ENCODE data around the gene CNN2.

CNN2 gene

DNA sequence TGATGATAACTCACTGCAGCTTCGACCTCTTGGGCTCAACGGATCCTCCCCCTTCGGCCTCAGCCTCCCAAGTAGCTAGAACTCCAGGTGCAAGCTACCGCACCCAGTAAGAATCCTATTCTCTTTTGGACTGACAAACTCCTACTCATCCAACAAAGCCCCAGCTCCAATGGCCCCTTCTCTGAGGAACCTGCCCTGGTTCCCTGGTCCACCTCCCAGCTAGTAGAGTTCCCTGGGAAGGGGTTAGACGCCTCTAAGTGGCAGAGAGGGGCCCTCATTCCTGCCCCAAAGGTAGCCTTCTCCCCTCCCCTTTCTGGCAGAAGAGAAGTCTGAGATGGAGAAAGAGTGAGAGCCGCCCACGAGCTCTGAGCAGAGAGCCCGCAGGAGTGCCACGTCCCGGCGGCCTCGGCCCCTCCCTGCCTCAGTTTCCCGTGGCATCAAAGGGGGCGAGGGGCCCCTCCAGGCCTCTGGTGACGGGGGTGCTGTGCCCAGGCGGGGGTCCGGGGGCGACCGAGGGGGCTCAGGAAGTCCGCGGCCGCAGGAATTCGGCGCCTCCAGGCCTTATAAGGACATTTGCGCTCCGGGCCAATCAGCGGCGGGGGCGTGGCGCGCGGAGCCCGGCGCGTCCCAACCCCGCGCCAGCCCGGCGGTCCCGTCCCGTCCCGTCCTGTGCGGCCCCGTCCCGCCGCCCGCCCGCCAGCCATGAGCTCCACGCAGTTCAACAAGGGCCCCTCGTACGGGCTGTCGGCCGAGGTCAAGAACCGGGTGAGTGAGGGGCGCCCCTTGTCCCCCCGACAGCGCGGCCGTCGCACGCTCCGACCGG lies at the start of gene CNN2:
Gene CNN2, plus strand, starts transcription at position 649 of the 823 bp plus-strand sequence. Its CDS starts 54 bp downstream, at position 703.
- DNase-seq (ENCODE audit: extremely low read depth in 1 of 2, low read depth in 1 of 2) = peak in 1 of 2 donors; percentile 58

DNA sequence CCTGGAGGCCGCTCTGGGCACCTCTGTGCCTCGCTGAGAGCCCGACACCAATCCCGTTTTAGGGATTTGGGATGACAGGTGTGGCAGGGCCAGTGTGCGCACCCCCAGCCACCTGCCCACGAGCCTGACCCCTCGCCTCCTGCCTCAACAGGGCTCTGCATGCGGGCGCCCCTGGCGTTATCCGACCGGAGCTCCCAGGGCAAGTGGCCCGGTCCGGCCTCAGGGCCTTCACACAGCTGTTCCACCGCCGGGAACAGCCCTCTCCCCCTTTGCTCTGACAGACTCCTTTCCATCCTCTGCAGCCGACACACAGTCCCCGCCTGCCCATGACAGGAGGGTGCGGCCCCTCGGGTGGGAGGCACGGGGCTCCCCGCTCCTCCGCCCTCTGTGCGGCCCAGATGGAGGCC lies 49.3 kb upstream of the CNN2 start:
- DNase-seq (ENCODE audit: extremely low read depth in 1 of 2, low read depth in 1 of 2) = no peak

DNA sequence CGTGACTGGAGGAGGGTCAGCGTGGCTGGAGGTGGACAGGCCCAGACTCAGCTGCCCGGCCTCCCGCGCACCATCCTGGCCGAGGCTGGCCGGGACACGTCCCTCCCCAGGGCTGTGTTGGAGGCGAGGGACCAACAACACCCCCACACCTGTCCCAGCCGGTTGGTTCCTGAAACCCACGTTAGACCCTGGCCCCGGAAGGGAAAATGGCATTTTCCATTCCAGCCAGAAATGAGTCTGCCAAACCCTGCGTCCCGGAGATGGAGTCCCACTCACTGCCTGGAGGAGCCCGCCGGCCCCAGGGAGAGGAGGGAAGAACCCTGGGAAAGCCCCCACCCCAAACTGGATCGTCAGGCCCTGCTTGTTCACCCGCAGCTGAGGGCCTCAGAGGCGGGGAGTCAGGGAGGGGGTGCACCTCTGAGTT lies 47.1 kb upstream of the CNN2 start:
- DNase-seq (ENCODE audit: extremely low read depth in 1 of 2, low read depth in 1 of 2) = no peak

DNA sequence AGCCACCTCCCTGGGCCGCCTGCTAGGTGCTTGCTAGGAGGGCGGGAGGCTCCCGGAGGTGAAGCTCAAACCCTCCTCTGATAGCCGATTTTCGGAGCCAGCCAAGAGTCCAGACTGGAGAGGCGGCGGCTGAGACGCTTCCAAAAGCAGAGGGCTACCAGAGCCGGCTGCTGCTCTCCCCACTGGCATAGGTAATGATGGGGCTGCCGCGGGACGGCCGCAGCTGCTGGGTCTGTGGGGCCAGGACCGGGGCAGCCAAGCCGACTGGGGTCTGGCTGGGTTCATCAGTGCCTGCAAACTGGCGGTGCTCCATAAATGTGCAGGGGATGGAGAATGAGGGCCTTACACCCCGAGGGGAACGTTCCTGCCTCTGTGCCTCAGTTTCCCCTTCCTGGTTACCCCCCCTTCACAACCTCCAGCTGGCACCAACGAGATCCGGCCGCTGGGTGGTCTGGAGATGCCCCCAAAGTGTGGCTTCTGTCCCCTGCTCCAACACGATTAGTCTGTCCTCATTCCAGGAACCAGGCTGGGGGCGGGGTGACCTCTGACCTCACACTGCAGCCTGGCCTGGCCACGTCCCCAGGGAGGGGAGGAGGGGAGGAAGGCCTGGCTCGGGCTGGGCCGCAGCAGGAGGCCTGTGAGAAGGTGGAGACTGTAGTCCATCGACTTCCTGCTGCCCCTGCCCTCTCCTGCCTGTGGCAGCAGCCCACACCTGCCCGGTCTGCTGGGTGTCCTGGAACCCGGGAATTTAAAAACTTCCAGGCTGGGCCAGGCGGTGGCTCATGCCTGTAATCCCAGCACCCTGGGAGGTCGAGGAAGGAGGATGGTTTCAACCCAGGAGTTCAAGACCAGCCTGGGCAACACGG lies 46.0 kb upstream of the CNN2 start:
- DNase-seq (ENCODE audit: extremely low read depth in 1 of 2, low read depth in 1 of 2) = no peak

DNA sequence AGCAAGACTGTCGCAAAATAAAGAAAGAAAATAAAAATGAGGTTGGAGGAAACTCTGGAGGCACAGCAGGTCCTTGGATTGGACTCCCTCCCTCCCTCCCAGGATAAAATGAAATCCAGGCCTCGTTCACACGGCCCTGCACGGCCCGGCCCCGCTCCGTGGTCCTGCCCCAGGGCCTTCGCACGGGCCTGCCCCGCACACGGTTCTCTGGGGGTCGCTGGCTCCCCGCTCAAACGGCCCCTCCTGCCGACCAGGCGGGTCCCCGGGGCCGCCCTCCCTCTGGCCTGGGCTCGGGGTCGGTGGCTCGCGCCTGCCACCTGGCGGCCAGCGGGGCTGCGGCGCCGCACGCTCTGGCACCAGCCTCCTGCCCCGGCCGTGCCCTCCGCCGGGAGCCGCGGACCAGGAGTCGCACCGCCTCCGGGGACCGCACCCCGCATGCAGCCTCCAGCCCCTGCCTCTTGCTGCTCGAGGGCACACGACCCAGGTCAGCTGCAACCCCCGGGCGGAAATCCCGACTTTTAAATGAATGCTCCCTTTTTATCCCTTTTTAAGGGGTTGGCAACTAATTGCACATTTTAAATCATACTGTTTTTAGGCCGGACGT lies 43.7 kb upstream of the CNN2 start:
- peak in 1 of 2 donors; percentile 70 for DNase-seq (ENCODE audit: extremely low read depth in 1 of 2, low read depth in 1 of 2)

DNA sequence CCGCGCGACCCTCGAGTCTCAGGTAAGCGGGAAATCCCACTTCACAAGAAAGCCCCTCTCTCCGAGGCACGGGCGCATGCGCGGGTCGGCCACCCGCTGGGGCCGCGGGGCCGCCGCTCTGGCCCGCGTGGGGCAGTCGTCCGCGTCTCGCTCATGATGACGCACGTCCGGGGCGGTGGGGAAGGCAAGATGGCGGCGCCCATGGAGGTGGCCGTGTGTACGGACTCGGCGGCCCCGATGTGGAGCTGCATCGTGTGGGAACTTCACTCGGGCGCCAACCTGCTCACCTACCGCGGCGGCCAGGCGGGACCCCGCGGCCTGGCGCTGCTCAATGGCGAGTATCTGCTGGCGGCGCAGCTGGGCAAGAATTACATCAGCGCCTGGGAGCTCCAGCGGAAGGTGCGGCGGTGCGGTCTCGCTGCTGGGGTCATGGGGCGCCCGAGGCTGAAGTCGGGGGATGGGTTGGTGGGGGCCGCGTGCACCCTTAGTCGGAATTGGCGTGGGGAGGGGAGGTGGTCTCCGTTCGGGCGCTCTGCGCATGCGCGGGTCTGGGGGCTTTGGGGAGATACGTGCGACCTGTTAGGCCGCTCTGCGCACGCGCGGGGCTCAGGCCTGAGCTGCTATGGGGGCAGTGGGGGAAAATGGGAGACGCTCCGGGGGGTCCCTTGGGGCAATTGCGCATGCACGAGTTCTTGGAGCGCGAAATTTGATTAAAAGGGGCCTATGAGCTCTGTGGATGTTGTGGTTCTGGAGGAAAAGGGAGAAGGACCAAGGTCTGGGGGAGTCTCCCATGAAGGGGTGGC lies 42.0 kb upstream of the CNN2 start, which contains the start of gene WDR18:
Gene WDR18, plus strand, starts transcription at position 181 of the 803 bp plus-strand sequence. Its CDS starts 9 bp downstream, at position 190.
- DNase-seq (ENCODE audit: extremely low read depth in 1 of 2, low read depth in 1 of 2) = peak; percentile 72 to 87

DNA sequence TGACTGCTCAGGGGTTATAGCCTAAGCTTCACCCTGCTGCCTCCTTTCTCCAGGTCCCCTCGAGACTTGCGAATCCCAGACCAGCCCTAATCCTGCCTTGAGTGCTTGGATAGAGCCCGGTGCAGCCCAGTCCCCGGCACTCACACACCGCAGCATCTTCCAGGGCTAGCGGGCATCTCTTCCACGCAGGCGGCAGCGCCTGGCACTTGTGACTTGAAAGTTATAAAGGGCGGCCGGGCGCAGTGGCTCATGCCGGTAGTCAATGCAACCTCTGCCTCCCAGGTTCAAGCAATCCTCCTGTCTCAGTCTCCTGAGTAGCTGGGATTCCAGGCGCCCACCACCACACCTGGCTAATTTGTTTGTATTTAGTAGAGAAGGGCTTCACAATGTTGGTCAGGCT lies 40.3 kb upstream of the CNN2 start:
- DNase-seq (ENCODE audit: extremely low read depth in 1 of 2, low read depth in 1 of 2) = no peak

DNA sequence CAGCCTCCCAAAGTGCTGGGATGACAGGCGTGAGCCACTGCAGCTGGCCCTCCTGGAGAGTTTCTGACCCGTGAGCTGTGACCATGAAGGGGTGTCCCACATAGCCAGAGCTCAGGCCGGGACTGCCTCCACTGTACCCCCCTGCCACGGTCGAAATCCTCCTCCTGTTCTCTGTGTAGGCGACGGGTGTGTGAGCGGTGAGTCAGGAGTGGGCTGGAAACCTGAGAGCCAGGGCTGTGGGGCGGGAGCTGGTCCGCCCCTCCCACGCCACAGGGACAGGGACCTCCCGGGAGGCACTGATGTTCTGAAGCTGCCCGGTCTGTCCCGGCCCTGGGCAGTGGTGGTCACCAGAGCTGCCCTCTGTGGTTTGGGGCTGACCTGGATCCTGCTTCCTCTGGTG lies 38.3 kb upstream of the CNN2 start:
- no peak for DNase-seq (ENCODE audit: extremely low read depth in 1 of 2, low read depth in 1 of 2)

DNA sequence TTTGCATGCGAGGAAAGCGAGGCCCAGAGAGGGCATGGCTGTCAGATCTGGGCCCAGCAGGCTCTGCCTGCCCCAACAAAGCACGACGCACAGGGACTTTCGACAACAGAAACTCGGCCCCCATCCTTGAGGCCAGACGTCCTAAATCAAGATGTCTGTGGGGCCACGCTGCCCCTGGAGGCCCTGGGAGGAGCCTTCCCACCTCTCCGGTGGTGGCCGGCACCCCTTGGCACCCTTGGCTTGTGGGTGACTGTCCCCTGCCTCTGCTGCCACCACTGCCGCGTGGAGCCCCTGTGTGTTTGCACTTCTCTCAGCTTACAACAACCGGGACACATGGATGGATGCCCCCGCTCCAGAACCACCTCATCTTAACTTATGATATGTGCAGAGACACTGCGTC lies 37.9 kb upstream of the CNN2 start:
- no peak for DNase-seq (ENCODE audit: extremely low read depth in 1 of 2, low read depth in 1 of 2)

DNA sequence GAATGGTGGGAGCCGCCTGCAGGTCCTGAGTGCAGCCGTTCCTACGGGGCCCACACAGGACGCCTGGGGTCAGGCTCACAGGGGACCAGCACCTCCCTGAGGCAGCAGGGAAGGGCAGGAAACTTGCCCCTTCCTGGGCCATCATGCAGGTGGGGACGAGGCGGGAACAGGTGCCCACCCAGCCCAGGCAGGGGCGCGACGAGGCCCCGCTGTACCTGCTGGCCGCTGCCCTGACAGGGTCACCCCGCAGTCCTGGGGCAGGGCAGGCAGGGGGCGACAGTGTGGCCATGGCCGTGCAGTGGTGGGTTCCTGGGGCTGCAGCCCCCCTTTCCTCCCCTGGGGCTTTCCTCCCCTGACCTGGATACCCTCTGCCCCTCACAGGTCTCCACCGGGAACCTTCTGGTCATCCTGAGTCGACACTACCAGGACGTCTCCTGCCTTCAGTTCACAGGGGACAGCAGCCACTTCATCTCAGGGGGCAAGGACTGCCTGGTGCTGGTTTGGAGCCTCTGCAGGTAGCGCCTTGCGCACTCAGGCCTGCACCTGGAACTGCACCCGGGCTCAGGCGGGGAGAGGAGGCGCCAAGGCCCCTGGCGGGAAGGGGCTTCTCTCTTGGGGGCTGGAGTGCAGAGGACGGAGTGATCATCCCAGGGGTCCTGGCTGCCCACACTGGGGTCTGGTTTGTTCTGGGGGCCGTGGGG lies 36.9 kb upstream of the CNN2 start:
- DNase-seq (ENCODE audit: extremely low read depth in 1 of 2, low read depth in 1 of 2) = no peak

DNA sequence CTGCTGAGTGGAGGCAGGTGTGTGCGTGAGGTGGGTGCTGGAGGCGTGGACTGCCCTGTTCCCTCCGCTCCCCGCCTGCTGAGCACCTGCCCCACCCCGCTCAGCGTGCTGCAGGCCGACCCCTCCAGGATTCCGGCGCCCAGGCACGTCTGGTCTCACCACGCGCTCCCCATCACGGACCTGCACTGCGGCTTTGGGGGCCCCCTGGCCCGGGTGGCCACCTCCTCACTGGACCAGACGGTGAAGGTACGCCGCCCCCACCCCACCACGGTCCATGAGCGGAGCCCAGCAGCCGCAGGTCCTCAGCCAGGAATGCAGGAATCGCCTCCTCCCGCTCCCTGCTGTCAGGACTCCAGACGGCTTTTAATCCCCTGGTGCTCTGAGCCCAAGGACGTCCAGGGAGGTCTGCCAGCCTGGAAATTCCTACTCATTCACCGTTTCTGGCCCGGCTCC lies 36.3 kb upstream of the CNN2 start:
- DNase-seq (ENCODE audit: extremely low read depth in 1 of 2, low read depth in 1 of 2) = no peak

DNA sequence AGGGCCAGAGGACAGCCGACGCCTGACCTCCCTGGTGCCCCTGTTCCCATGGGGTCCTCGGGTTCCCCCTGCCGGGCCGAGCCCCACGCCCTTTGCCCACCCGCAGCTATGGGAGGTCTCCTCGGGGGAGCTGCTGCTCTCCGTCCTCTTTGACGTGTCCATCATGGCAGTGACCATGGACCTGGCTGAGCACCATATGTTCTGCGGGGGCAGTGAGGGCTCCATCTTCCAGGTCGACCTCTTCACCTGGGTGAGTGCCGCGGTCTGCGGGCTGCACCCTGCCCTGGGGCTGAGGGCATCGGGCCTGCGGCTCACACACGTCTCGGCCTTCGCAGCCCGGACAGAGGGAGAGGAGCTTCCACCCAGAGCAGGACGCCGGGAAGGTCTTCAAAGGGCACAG lies 35.7 kb upstream of the CNN2 start:
- DNase-seq (ENCODE audit: extremely low read depth in 1 of 2, low read depth in 1 of 2) = no peak

DNA sequence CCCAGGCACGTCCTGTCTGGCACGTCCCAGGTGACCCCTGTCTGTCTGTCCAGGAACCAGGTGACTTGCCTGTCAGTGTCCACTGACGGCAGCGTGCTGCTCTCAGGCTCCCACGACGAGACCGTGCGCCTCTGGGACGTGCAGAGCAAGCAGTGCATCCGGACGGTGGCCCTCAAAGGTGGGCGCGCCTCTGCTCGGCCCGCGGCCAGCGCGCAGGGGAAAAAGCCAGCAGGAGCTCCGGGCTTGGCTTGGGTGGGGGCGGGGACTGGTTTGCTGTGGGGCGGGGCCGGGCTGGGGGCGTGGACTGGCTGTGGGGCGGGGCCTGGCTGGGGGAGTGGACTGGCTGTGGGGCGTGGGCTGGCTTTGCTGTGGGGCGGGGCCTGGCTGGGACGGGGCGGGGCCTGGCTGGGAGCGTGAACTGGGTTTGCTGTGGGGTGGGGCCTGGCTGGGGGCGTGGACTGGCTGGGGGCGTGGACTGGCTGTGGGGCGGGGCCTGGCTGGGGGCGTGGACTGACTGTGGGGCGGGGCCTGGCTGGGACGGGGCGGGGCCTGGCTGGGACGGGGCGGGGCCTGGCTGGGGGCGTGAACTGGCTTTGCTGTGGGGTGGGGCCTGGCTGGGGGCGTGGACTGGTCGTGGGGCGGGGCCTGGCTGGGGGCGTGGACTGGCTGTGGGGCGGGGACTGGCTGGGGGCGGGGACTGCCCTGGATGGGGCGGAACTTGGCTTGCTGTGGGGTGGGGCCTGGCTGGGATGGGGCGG lies 35.1 kb upstream of the CNN2 start:
- DNase-seq (ENCODE audit: extremely low read depth in 1 of 2, low read depth in 1 of 2) = peak; percentile 33 to 36

DNA sequence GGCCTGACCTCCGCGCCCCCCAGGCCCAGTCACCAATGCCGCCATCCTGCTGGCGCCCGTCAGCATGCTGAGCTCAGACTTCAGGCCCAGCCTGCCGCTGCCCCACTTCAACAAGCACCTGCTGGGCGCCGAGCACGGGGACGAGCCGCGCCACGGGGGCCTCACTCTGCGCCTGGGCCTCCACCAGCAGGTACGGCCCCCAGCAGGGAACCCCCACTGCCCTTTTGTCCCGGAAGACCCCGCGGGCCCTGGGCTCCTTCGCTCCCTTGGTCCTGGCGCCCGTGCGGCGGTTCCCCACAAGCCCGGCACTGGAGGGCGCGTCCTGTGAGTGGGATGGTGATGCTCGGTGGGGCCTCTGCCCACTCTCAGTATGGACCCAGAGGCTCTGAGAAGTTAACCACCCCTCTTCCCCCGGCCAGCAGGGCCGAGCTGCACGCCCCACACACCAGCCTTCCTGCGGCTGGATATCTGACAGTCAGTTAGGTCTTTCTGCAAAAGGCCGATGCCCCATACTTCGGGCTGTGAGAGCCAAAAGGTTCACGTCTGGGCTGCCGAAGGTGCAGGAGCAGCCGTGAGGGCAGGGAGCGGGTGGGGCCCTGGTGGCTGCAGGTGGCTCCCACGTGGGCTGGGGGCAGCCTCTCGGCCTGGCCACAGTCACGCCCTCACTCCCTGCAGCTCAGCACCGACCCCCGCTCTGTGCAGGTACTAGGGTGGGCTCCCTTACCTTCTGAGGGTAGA lies 34.3 kb upstream of the CNN2 start:
- no peak for DNase-seq (ENCODE audit: extremely low read depth in 1 of 2, low read depth in 1 of 2)

DNA sequence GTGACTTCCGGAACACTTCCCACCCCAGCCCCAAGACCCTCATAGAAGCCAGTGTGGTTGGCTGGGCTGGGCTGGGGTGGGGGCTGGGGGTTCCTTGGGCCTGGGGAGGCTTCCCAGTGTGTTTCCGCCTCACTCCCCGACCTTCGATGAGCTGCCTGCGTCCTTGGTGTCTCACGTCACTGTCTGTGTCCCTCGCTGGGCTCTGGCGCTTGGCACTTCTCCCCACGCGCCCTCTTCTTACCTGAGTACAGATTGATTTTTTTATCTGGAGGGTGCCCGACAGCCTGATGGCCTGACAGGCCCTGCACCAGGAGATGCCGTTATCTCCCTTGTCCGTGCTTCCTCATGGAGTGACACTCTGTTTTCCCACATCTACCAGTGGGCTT lies 33.7 kb upstream of the CNN2 start:
- no peak for DNase-seq (ENCODE audit: extremely low read depth in 1 of 2, low read depth in 1 of 2)

DNA sequence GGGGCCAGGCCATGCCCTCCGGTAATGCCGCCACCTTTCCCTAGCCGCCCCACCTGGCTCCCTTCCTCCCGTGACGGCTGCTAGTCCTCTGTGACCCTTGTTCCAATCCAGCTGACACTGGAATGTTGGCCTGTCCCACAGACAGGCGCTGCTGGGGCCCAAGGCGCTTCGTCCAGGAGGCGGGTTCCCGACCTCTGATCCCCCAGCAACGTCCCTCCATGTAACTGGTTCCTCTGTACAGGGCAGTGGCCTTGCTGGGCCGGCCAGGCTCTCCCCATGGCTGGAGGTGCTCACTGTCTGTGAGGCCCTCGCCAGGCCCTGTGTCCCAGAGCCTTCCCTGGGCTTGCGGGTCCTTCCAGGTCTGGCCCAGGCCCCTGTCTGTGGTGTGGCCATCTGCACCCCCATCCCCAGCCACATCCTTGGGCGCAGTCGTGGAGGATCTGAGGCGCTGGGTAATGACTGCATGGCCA lies 33.0 kb upstream of the CNN2 start:
- DNase-seq (ENCODE audit: extremely low read depth in 1 of 2, low read depth in 1 of 2) = no peak

DNA sequence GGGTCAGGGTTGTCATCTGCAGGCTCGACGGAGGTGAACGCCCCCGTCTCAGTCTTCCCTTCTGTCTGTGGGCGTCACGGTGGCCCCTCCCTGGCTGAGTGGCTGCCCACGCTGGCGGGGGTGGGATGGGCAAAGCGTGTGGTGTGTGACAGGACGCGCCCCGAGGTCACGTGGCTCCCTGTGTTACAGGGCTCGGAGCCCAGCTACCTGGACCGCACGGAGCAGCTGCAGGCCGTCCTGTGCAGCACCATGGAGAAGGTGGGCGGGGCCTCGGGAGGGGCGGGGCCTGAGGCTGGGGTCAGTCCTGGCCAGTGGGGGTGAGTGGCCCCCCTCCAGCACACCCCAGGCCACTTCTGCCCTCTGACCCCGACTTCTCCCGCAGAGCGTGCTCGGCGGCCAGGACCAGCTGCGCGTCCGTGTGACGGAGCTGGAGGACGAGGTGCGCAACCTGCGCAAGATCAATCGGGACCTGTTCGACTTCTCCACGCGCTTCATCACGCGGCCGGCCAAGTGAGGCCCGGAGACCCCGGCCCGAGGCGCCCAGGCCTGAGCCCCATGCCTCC lies 32.5 kb upstream of the CNN2 start:
- DNase-seq (ENCODE audit: extremely low read depth in 1 of 2, low read depth in 1 of 2) = no peak

DNA sequence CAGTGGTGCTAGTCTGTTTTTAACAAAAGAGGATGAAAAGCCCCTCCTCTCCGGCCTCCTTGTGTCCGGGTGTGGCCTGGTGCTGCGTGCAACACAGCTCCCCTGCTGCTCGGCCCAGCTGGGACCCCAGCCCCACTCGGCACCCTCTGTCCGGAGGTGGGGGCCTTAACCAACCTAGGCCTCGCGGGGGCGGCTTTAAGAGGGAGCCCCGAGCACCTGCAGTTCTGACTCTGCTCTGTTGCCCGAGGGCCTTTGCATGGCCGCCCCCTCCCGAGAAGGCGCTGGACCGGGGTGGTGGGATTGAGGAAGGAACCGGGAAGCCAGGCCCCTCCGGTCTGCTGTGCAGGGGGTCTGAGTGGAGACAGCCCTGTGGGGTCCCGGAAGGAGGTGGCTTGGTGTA lies 31.9 kb upstream of the CNN2 start:
- no peak for DNase-seq (ENCODE audit: extremely low read depth in 1 of 2, low read depth in 1 of 2)
